Adrenal gland (tissue), 12 donors: ENCODE measurements around the gene SRA1. TPM values are rescaled to one million over a fixed set of nuclear protein-coding genes. Genes with fewer than 3 reads are reported as not detected.
"Not testable (repeated sequence)": the region's sequence is repeated elsewhere in the genome, so short reads cannot be mapped to it uniquely, and the experiment has no call there.

Experiments used
- DNase-seq, 7 donors: peaks; one replicate each; pipeline ENCODE4 v3.0.0-alpha.2; 2019 to 2020
- H3K27ac ChIP-seq, 5 donors: fragments of 200-600 bp; sonication (generic) in 4 of 5; 1 replicate in 3 of 5; 2 replicates in 2 of 5; pipeline versions ENCODE4 v1.5.1 to v1.8.0; 2016 to 2020; ENCODE audit warnings: mild to moderate bottlenecking in 1 of 5
- H3K27me3 ChIP-seq: fragments of 200-600 bp; 2 replicates; pipeline ENCODE4 v1.8.0; 2021
- H3K36me3 ChIP-seq, 2 donors: fragments of 200-600 bp; replicated peaks in 1 of 2; 1 replicate in 1 of 2; 2 replicates in 1 of 2; pipeline versions ENCODE4 v1.5.1 to v1.8.0; 2018 to 2022
- H3K4me1 ChIP-seq, 2 donors: fragments of 200-600 bp; replicated peaks in 1 of 2; 1 replicate in 1 of 2; 2 replicates in 1 of 2; pipeline versions ENCODE4 v1.5.1 to v1.8.0; 2018 to 2021
- H3K4me3 ChIP-seq, 4 donors: fragments of 200-600 bp; sonication (generic) in 3 of 4; one replicate each; pipeline ENCODE4 v1.5.1; 2016 to 2018
- H3K9me3 ChIP-seq, 3 donors: fragments of 200-600 bp; sonication (generic) in 1 of 3; replicated peaks in 1 of 3; 1 replicate in 2 of 3; 2 replicates in 1 of 3; pipeline versions ENCODE4 v1.5.1 to v1.8.0; 2016 to 2021
- CTCF ChIP-seq, 6 experiments: fragments of 450-650 bp in 4 of 6; fragments of 200-600 bp in 2 of 6; sonication (generic) in 1 of 6; IDR thresholded peaks; 1 replicate in 5 of 6; 2 replicates in 1 of 6; pipeline versions ENCODE4 v1.5.1 to v1.8.0; 2016 to 2021; ENCODE audit warnings: antibody characterized with exemption in 6 of 6, mild to moderate bottlenecking in 2 of 6, moderate library complexity in 1 of 6
- POLR2A ChIP-seq, 2 donors: fragments of 450-650 bp; IDR thresholded peaks; one replicate each; pipeline ENCODE4 v1.6.1; 2017; ENCODE audit warnings: antibody characterized with exemption in 2 of 2, mild to moderate bottlenecking in 2 of 2, moderate library complexity in 1 of 2
- WGBS, 4 donors: extraction: QIAGEN DNeasy Blood & Tissue Kit in 2 of 4; methylation state at CpG; one replicate each; pipeline versions ENCODE4 v1.1.5 to v1.1.7; 2013 to 2017; 5-methylcytosine and 5-hydroxymethylcytosine counted together
- intact Hi-C, 2 donors: fragments of 100-400 bp; cut with DNase I; formaldehyde crosslinking; loops; one replicate each; pipeline versions ENCODE4 v1.14.1 to v1.15.0; 2022 to 2023
- polyA plus RNA-seq, 3 donors: library from polyadenylated mRNA; stranded (reverse); fragments of 200-250 nt in 2 of 3; fragments of 350-450 nt in 1 of 3; fragmentation: Illumina TruSeq in 1 of 3; extraction: RNeasy Lipid Tissue Mini Kit (QIAGEN cat#74804) in 1 of 3; gene quantifications; one replicate each; pipeline ENCODE4 v1.2.3, GENCODE V29; 2013 to 2014
- total RNA-seq, 9 donors: library from RNA; depleted of rRNA in 4 of 9; stranded (reverse); fragments of >200 nt in 4 of 9; fragments of 120-200 nt in 1 of 9; fragmentation: NEBNext Ultra II Directional in 1 of 9; extraction: Animal tissue kit (Norgen Biotek cat#: 25700) in 1 of 9; gene quantifications; one replicate each; pipeline versions ENCODE4 v1.1.0 to v1.2.4, GENCODE V29; 2013 to 2023
- donor health status: healthy with polysubstance abuse.
- donor health status: Bipolar disorder and iron deficiency.
- donor health status: DM: yes; HTN: yes; CAD: no.
- donor health status: DM: no; HTN: no; CAD: no.
- donor health status: DM: no; HTN: no; CAD: no.
- donor health status: DM: yes; HTN: yes; CAD: no.

SRA1 gene
- total and polyA plus RNA-seq, 12 donors: 31.3 to 156 (median 57.1) TPM

GRCh38 chr5:140596321-140596741 is 39.1 kb upstream of the SRA1 start:
- 12 to 16% (median 14%) methylated on average over 1 of the region's 1 CpG; no CpG with 5 or more reads in 1 of the 4 donors for WGBS, 4 donors
- Histone ChIP-seq H3K27ac (peak overlapping the region; percentile 83 to 97 (median 92)), H3K36me3 (no peaks in the 10 kb centered on the region), H3K9me3 (no peaks in the 10 kb centered on the region), H3K4me1 (peaks cover 29 to 35% of the 10 kb centered on the region in 2 donors), H3K27me3 (no peaks in the 10 kb centered on the region), H3K4me3 (peak overlapping the region in 1 of 4 donors; percentile 17)
- TF ChIP-seq POLR2A (IDR thresholded peaks at IDR 0.05) (peak in 1 of 2 donors; percentile 41), CTCF (IDR thresholded peaks at IDR 0.05) (no peak)
- intact Hi-C loops: no loop called here
- peak; percentile 81 to 94 (median 89) for DNase-seq

- Histone ChIP-seq H3K36me3 (no peaks in the 10 kb centered on the region), H3K4me1 (peaks cover 29 to 35% of the 10 kb centered on the region in 2 donors), H3K27ac (peak overlapping the region; percentile 83 to 97 (median 92)), H3K27me3 (no peaks in the 10 kb centered on the region), H3K9me3 (no peaks in the 10 kb centered on the region), H3K4me3 (peak overlapping the region in 1 of 4 donors; percentile 11)
- TF ChIP-seq POLR2A (IDR thresholded peaks at IDR 0.05) (peak; percentile 28 to 70), CTCF (IDR thresholded peaks at IDR 0.05) (no peak)
- DNase-seq: peak; percentile 76 to 90 (median 83)
- intact Hi-C loops: no loop called here
- WGBS, 4 donors: 54 to 61% (median 60%) methylated on average over 5 of the region's 5 CpGs
These were observed 38.4 kb upstream of the SRA1 start for GRCh38 chr5:140595538-140596300.

GRCh38 chr5:140594169-140594568 is 36.9 kb upstream of the SRA1 start:
- no peak for TF ChIP-seq POLR2A (IDR thresholded peaks at IDR 0.05)
- no peak for TF ChIP-seq CTCF (IDR thresholded peaks at IDR 0.05)
- H3K27me3 ChIP-seq: no peaks in the 10 kb centered on the region
- no peak overlapping the region for H3K4me3 ChIP-seq
- peak in 1 of 7 donors; percentile 48 for DNase-seq
- intact Hi-C loops: no loop called here
- H3K27ac ChIP-seq: peak overlapping the region in 2 of 5 donors; percentile 83 to 92
- no peaks in the 10 kb centered on the region for H3K36me3 ChIP-seq
- no peaks in the 10 kb centered on the region for H3K9me3 ChIP-seq
- 50 to 79% (median 70%) methylated on average over 4 to 6 of the region's 6 CpGs for WGBS, 4 donors
- peaks cover 29 to 44% of the 10 kb centered on the region in 2 donors for H3K4me1 ChIP-seq

- 32 to 50% (median 49%) methylated on average over 7 to 12 of the region's 14 CpGs for WGBS, 4 donors
- H3K4me3 ChIP-seq: not testable (repeated sequence)
These were observed 35.8 kb upstream of the SRA1 start for GRCh38 chr5:140593070-140593469.

More at GRCh38 chr5:140593070-140593469, 35.8 kb upstream of the SRA1 start:
- H3K36me3 ChIP-seq, intact Hi-C loops, H3K27ac ChIP-seq, H3K27me3 ChIP-seq, H3K9me3 ChIP-seq: not testable (repeated sequence)
- peak in 1 of 7 donors; percentile 14 for DNase-seq
- H3K4me1 ChIP-seq: peaks cover 29 to 55% of the 10 kb centered on the region in 2 donors
